GM18526 (cell line): Measurements from ENCODE around the gene YRDC.

Source experiments
- POLR2A ChIP-seq: IDR thresholded peaks from 3 replicates; pipeline ENCODE4 v1.6.1; 2011; ENCODE audit not compliant: insufficient read length; ENCODE audit errors: extremely low read depth

The YRDC gene

GRCh38 chr1:37762516-37762915 is 45.5 kb downstream of the YRDC start:
- no peak for TF ChIP-seq POLR2A

GRCh38 chr1:37761416-37762095 is 46.5 kb downstream of the YRDC start:
- no peak for TF ChIP-seq POLR2A

GRCh38 chr1:37759451-37759850 is 48.6 kb downstream of the YRDC start:
- TF ChIP-seq POLR2A, result no peak

GRCh38 chr1:37755951-37756560 is 52.0 kb downstream of the YRDC start:
- no peak for TF ChIP-seq POLR2A

GRCh38 chr1:37755290-37755689 is 52.7 kb downstream of the YRDC start:
- no peak for TF ChIP-seq POLR2A

GRCh38 chr1:37753473-37754321 is 54.3 kb downstream of the YRDC start:
- TF ChIP-seq POLR2A, result no peak
